H1 (cell line): ENCODE results near the gene CRTC1. TPM values are rescaled to one million over a fixed set of nuclear protein-coding genes. Genes with fewer than 3 reads are reported as not detected.

Source experiments
- CTCF ChIA-PET: fragments of 300-600 bp; sonication (Branson Sonifier 250); formaldehyde crosslinking; loops from one replicate; lab custom pipeline; 2021; ENCODE audit not compliant: partially characterized antibody; lab: Charles Lee
- POLR2A ChIA-PET: fragments of 300-600 bp; sonication (Branson Sonifier 250); formaldehyde crosslinking; loops from one replicate; lab custom pipeline; 2021; ENCODE audit warnings: inconsistent platforms; ENCODE audit not compliant: partially characterized antibody; lab: Charles Lee
- DNase-seq, 2 experiments: peaks; one replicate each; pipeline versions ENCODE4 v3.0.0 to v3.0.0-alpha.2; 2010 to 2022; ENCODE audit warnings: low spot score in 2 of 2, low read depth in 1 of 2, mixed read lengths in 1 of 2
- FAIRE-seq: peaks from 2 replicates; lab custom pipeline; 2011; peaks lifted over from hg19 to GRCh38; lab: Jason Lieb, UNC
- H2AFZ ChIP-seq: 2 replicates; pipeline ENCODE4 v1.8.1; 2012; ENCODE audit warnings: low read length, inconsistent platforms
- H2AK5ac ChIP-seq: 2 replicates; pipeline ENCODE4 v1.6.1; 2013; ENCODE audit warnings: low read depth, low read length
- H2BK120ac ChIP-seq: replicated peaks from 2 replicates; pipeline ENCODE3; 2013; ENCODE audit warnings: low read depth, low read length, inconsistent platforms
- H2BK12ac ChIP-seq: 2 replicates; pipeline ENCODE4 v1.6.1; 2013; ENCODE audit warnings: low read depth, low read length
- H2BK15ac ChIP-seq: 2 replicates; pipeline ENCODE4 v1.6.1; 2013; ENCODE audit warnings: low read length
- H2BK20ac ChIP-seq: 2 replicates; pipeline ENCODE4 v1.6.1; 2013; ENCODE audit warnings: low read length
- H2BK5ac ChIP-seq: 2 replicates; pipeline ENCODE4 v1.6.1; 2013; ENCODE audit warnings: low read depth, low read length
- H3K14ac ChIP-seq: 2 replicates; pipeline ENCODE4 v1.6.1; 2013; ENCODE audit warnings: inconsistent platforms; ENCODE audit not compliant: insufficient read length
- H3K18ac ChIP-seq: 2 replicates; pipeline ENCODE4 v1.6.1; 2013; ENCODE audit warnings: low read length; ENCODE audit errors: extremely low read depth
- H3K23ac ChIP-seq: 2 replicates; pipeline ENCODE4 v1.6.1; 2013; ENCODE audit warnings: inconsistent platforms; ENCODE audit not compliant: insufficient read length
- H3K23me2 ChIP-seq: 2 replicates; pipeline ENCODE4 v1.6.1; 2013; ENCODE audit warnings: low read depth, low read length
- H3K27ac ChIP-seq: 2 replicates; pipeline ENCODE4 v1.6.1; 2011; ENCODE audit warnings: low read depth, low read length, inconsistent platforms
- H3K27me3 ChIP-seq, 4 experiments: replicated peaks in 1 of 4; 1 replicate in 1 of 4; 2 replicates in 3 of 4; pipeline versions ENCODE4 v1.6.1 to v1.8.1; 2011 to 2013; ENCODE audit warnings: low read length in 3 of 4, mild to moderate bottlenecking in 3 of 4, inconsistent platforms in 2 of 4, mixed read lengths in 2 of 4, moderate library complexity in 1 of 4; ENCODE audit not compliant: control insufficient read depth in 3 of 4, insufficient read depth in 3 of 4; ENCODE audit errors: extremely low read depth in 1 of 4
- H3K36me3 ChIP-seq, 4 experiments: 2 replicates each; pipeline versions ENCODE4 v1.6.1 to v1.8.1; 2011 to 2013; ENCODE audit warnings: mild to moderate bottlenecking in 4 of 4, low read length in 3 of 4, moderate library complexity in 2 of 4, control low read depth in 1 of 4, inconsistent platforms in 1 of 4; ENCODE audit not compliant: insufficient read depth in 4 of 4, control insufficient read depth in 2 of 4
- H3K4ac ChIP-seq: replicated peaks from 2 replicates; pipeline ENCODE3; 2013; ENCODE audit warnings: low read length, low read depth, mixed read lengths, inconsistent platforms; ENCODE audit not compliant: insufficient read length
- H3K4me1 ChIP-seq, 4 experiments: replicated peaks in 1 of 4; 1 replicate in 1 of 4; 2 replicates in 3 of 4; pipeline versions ENCODE4 v1.6.1 to v1.8.1; 2011 to 2013; ENCODE audit warnings: low read length in 3 of 4, inconsistent platforms in 2 of 4, mixed read lengths in 1 of 4; ENCODE audit not compliant: insufficient read depth in 4 of 4, control insufficient read depth in 3 of 4
- H3K4me2 ChIP-seq, 2 experiments: 2 replicates each; pipeline versions ENCODE4 v1.6.1 to v1.8.1; 2011 to 2013; ENCODE audit warnings: low read depth in 2 of 2, low read length in 2 of 2, control low read depth in 1 of 2, inconsistent platforms in 1 of 2, mild to moderate bottlenecking in 1 of 2; ENCODE audit not compliant: insufficient read depth in 1 of 2
- H3K4me3 ChIP-seq, 4 experiments: fragments of 200-600, 300-600 bp in 1 of 4; sonication (generic), shearing (Covaris generic), sonication (Bioruptor Twin) in 1 of 4; 2 replicates each; pipeline versions ENCODE4 v1.5.1 to v1.8.1; 2011 to 2016; ENCODE audit warnings: low read length in 4 of 4, low read depth in 3 of 4, control low read depth in 2 of 4, inconsistent platforms in 2 of 4, mild to moderate bottlenecking in 2 of 4, mixed read lengths in 1 of 4, moderate library complexity in 1 of 4; ENCODE audit not compliant: insufficient read depth in 2 of 4; ENCODE audit errors: extremely low read depth in 1 of 4
- H3K56ac ChIP-seq: replicated peaks from 2 replicates; pipeline ENCODE3; 2013; ENCODE audit warnings: low read depth, mild to moderate bottlenecking, mixed read lengths, low read length, inconsistent platforms; ENCODE audit not compliant: insufficient read length
- H3K79me1 ChIP-seq: 2 replicates; pipeline ENCODE4 v1.6.1; 2013; ENCODE audit warnings: low read depth, low read length, control low read depth
- H3K79me2 ChIP-seq, 2 experiments: 2 replicates each; pipeline versions ENCODE4 v1.6.1 to v1.8.1; 2012 to 2013; ENCODE audit warnings: low read length in 2 of 2, mild to moderate bottlenecking in 2 of 2, inconsistent platforms in 1 of 2; ENCODE audit not compliant: insufficient read depth in 2 of 2, control insufficient read depth in 1 of 2
- H3K9ac ChIP-seq, 4 experiments: replicated peaks in 1 of 4; 1 replicate in 1 of 4; 2 replicates in 3 of 4; pipeline versions ENCODE4 v1.6.1 to v1.8.1; 2011 to 2013; ENCODE audit warnings: low read depth in 3 of 4, low read length in 3 of 4, control low read depth in 2 of 4, mild to moderate bottlenecking in 2 of 4, moderate library complexity in 2 of 4, inconsistent platforms in 1 of 4; ENCODE audit errors: extremely low read depth in 1 of 4
- H3K9me3 ChIP-seq, 2 experiments: 2 replicates each; pipeline versions ENCODE4 v1.6.1 to v1.8.1; 2012 to 2013; ENCODE audit warnings: mild to moderate bottlenecking in 2 of 2, moderate library complexity in 2 of 2, control low read depth in 1 of 2, inconsistent platforms in 1 of 2, low read depth in 1 of 2, low read length in 1 of 2, mixed read lengths in 1 of 2; ENCODE audit not compliant: insufficient read depth in 2 of 2
- H4K20me1 ChIP-seq, 2 experiments: replicated peaks in 1 of 2; 2 replicates each; pipeline versions ENCODE3 to v1.8.1; 2011 to 2013; ENCODE audit warnings: inconsistent platforms in 2 of 2, low read length in 2 of 2, mild to moderate bottlenecking in 1 of 2; ENCODE audit not compliant: insufficient read depth in 2 of 2, control insufficient read depth in 1 of 2
- H4K5ac ChIP-seq: 2 replicates; pipeline ENCODE4 v1.6.1; 2013; ENCODE audit warnings: low read length, low read depth, mixed read lengths, inconsistent platforms; ENCODE audit not compliant: insufficient read length
- H4K8ac ChIP-seq: 2 replicates; pipeline ENCODE4 v1.8.0; 2013; ENCODE audit warnings: mild to moderate bottlenecking, moderate library complexity, low read length, inconsistent platforms; ENCODE audit not compliant: insufficient read depth; ENCODE audit errors: extremely low read depth
- H4K91ac ChIP-seq: replicated peaks from 2 replicates; pipeline ENCODE3; 2013; ENCODE audit warnings: low read length, mixed read lengths, inconsistent platforms; ENCODE audit not compliant: insufficient read length
- CTCF ChIP-seq, 3 experiments: IDR thresholded peaks; 1 replicate in 2 of 3; 2 replicates in 1 of 3; pipeline versions ENCODE4 v1.5.1 to v1.6.1; 2011; ENCODE audit warnings: low read length in 3 of 3, mild to moderate bottlenecking in 3 of 3, inconsistent platforms in 2 of 3, low read depth in 1 of 3, moderate library complexity in 1 of 3; ENCODE audit not compliant: insufficient read depth in 1 of 3; ENCODE audit errors: control extremely low read depth in 1 of 3
- EP300 ChIP-seq, 2 experiments: IDR thresholded peaks; 1 replicate in 1 of 2; 2 replicates in 1 of 2; pipeline ENCODE4 v1.6.1; 2011 to 2012; ENCODE audit warnings: low read depth in 2 of 2, low read length in 2 of 2, mild to moderate bottlenecking in 2 of 2, borderline replicate concordance in 1 of 2, inconsistent platforms in 1 of 2, moderate library complexity in 1 of 2
- NRF1 ChIP-seq: IDR thresholded peaks from 2 replicates; pipeline ENCODE4 v1.6.1; 2011; ENCODE audit warnings: mild to moderate bottlenecking, low read depth, low read length, improper control_type of control experiment
- POU5F1 ChIP-seq: IDR thresholded peaks from 2 replicates; pipeline ENCODE4 v1.6.1; 2011; ENCODE audit warnings: low read depth, mild to moderate bottlenecking, low read length, moderate library complexity
- RAD21 ChIP-seq, 2 experiments: IDR thresholded peaks in 1 of 2; conservative IDR thresholded peaks in 1 of 2; 2 replicates each; pipeline ENCODE4 v1.6.1; 2011; ENCODE audit warnings: low read depth in 2 of 2, low read length in 2 of 2, improper control_type of control experiment in 1 of 2, inconsistent platforms in 1 of 2, mild to moderate bottlenecking in 1 of 2, moderate library complexity in 1 of 2
- SIX5 ChIP-seq: IDR thresholded peaks from 2 replicates; pipeline ENCODE4 v1.6.1; 2011; ENCODE audit warnings: mild to moderate bottlenecking, low read depth, low read length
- WGBS, 2 experiments: shearing (Covaris generic) in 1 of 2; methylation state at CpG; one replicate each; pipeline versions ENCODE4 v1.1.6 to v1.1.7; 2013 to 2015; ENCODE audit warnings: low lambda C conversion rate in 2 of 2, mixed read lengths in 2 of 2, inconsistent platforms in 1 of 2, low coverage in 1 of 2, missing lambda C conversion rate in 1 of 2; ENCODE audit not compliant: insufficient replicate concordance in 2 of 2, insufficient coverage in 1 of 2, insufficient read length in 1 of 2; ENCODE audit errors: extremely low coverage in 1 of 2, missing lambda C conversion rate in 1 of 2; 5-methylcytosine and 5-hydroxymethylcytosine counted together
- polyA plus RNA-seq, 7 experiments: library from polyadenylated mRNA; depleted of rRNA in 3 of 7; stranded (reverse) in 5 of 7; unstranded in 2 of 7; fragments of >200 nt in 5 of 7; fragments of 200-250 nt in 2 of 7; gene quantifications; 1 replicate in 5 of 7; 2 replicates in 1 of 7; 4 replicates in 1 of 7; pipeline versions ENCODE4 v1.2.1 to v1.2.3, GENCODE V29; 2011 to 2013; ENCODE audit warnings: missing spikeins in 2 of 7, mixed read lengths in 2 of 7
- total RNA-seq: library from RNA; stranded (reverse); fragmentation: NEBNext Ultra II Directional; extraction: Animal tissue kit (Norgen Biotek cat#: 25700); gene quantifications from 2 replicates; pipeline ENCODE4 v1.2.1, GENCODE V29; 2021

Gene CRTC1
- total and polyA plus RNA-seq, 2 of the 8 experiments (the other 6 are each of a cell fraction or from before 2014, with no cell fraction given), result 2.9 to 8.5 TPM

- H3K27me3 ChIP-seq, result peaks cover 52 to 97% (median 93%) of the 10 kb centered on the region in 4 experiments
- no peaks in the 10 kb centered on the region for H3K36me3 ChIP-seq
- no peak for FAIRE-seq
- no peak for DNase-seq
- no peaks in the 10 kb centered on the region; a peak in 1 of 4 replicates for H3K9me3 ChIP-seq
- no peak overlapping the region for H2AFZ ChIP-seq
- no peak overlapping the region for H2BK12ac ChIP-seq
- no peak overlapping the region for H3K23ac ChIP-seq
- no peak overlapping the region for H2BK15ac ChIP-seq
- H3K14ac ChIP-seq, result no peak overlapping the region
- ChIA-PET POLR2A (no interaction called here), CTCF (interaction anchor here (1.3 to 3.4 kb wide), 2 partner anchors 11 to 60 kb away, joined by 3 to 15 read pairs; no protein-coding TSS in a partner anchor)
- no peak overlapping the region for H3K56ac ChIP-seq
- H3K9ac ChIP-seq, result no peak overlapping the region
- H3K4me2 ChIP-seq, result peak overlapping the region in 1 of 2 experiments; percentile 60; a peak in 1 of 4 replicates
- H3K18ac ChIP-seq, result no peak overlapping the region
- no peaks in the 10 kb centered on the region for H3K79me1 ChIP-seq
- peaks cover 8 to 33% of the 10 kb centered on the region in 2 experiments for H4K20me1 ChIP-seq
- H3K4me1 ChIP-seq, result peaks cover 3 to 19% (median 15%) of the 10 kb centered on the region in 4 experiments
- H4K5ac ChIP-seq, result no peak overlapping the region
- H2BK120ac ChIP-seq, result no peak overlapping the region
- no peak overlapping the region for H2BK20ac ChIP-seq
- 89% methylated on average over 19 of the region's 19 CpGs; no CpG with 5 or more reads in 1 of the 2 experiments for WGBS, 2 experiments
- H3K4ac ChIP-seq, result no peak overlapping the region
- no peak overlapping the region for H2AK5ac ChIP-seq
- H2BK5ac ChIP-seq, result no peak overlapping the region
- H3K4me3 ChIP-seq, result no peak overlapping the region
- no peak for TF ChIP-seq EP300 (IDR thresholded peaks at IDR 0.05; ENCODE audit: borderline replicate concordance in 1 of 2, low read depth in 2 of 2, low read length in 2 of 2)
- no peak for TF ChIP-seq CTCF (IDR thresholded peaks at IDR 0.05; ENCODE audit: control extremely low read depth in 1 of 3, insufficient read depth in 1 of 3, low read depth in 1 of 3, low read length in 3 of 3)
- no peak for TF ChIP-seq SIX5
- TF ChIP-seq NRF1, result no peak
- TF ChIP-seq RAD21 (IDR thresholded peaks at IDR 0.05 in 1 of 2, conservative IDR thresholded peaks at IDR 0.05 in 1 of 2; ENCODE audit: low read depth in 2 of 2, low read length in 2 of 2), result peak in 1 of 2 experiments; percentile 15; a peak in 1 of 4 replicates
- no peak for TF ChIP-seq POU5F1
- TF ChIP-seq, all 59 proteins: peak for 1
- no peak overlapping the region for H4K8ac ChIP-seq
- no peaks in the 10 kb centered on the region for H3K79me2 ChIP-seq
- no peak overlapping the region for H3K27ac ChIP-seq
- no peak overlapping the region for H4K91ac ChIP-seq
- H3K23me2 ChIP-seq, result peaks cover 15% of the 10 kb centered on the region
Measured at GRCh38 chr19:18783958-18784785, 100.7 kb downstream of the CRTC1 start.
